Endodermal cell (in vitro differentiated cells): ENCODE data around the gene KCNIP4. TPM values are rescaled to one million over a fixed set of nuclear protein-coding genes. Genes with fewer than 3 reads are reported as not detected.

Experiments used
- DNase-seq: peaks from one replicate; pipeline ENCODE4 v3.0.0-alpha.2; 2017
- H3K27ac ChIP-seq: 2 replicates; pipeline ENCODE4 v1.5.1; 2013; ENCODE audit warnings: mild to moderate bottlenecking, low read depth, low read length, moderate library complexity
- H3K27me3 ChIP-seq: 2 replicates; pipeline ENCODE4 v1.6.1; 2013; ENCODE audit warnings: mild to moderate bottlenecking, low read length, moderate library complexity; ENCODE audit not compliant: insufficient read depth, control insufficient read depth, poor library complexity, severe bottlenecking
- H3K36me3 ChIP-seq: 2 replicates; pipeline ENCODE4 v1.7.0; 2013; ENCODE audit warnings: mild to moderate bottlenecking, low read length, moderate library complexity; ENCODE audit not compliant: control insufficient read depth, insufficient read depth
- H3K4me1 ChIP-seq: one replicate; pipeline ENCODE4 v1.7.0; 2013; ENCODE audit warnings: low read length; ENCODE audit not compliant: control insufficient read depth, insufficient read depth
- H3K4me3 ChIP-seq: 2 replicates; pipeline ENCODE4 v1.5.1; 2013; ENCODE audit warnings: mild to moderate bottlenecking, low read length, moderate library complexity
- H3K9ac ChIP-seq: 2 replicates; pipeline ENCODE4 v1.6.1; 2013; ENCODE audit warnings: mild to moderate bottlenecking, low read length, moderate library complexity; ENCODE audit not compliant: poor library complexity, severe bottlenecking; ENCODE audit errors: extremely low read depth
- H3K9me3 ChIP-seq: 2 replicates; pipeline ENCODE4 v1.6.1; 2013; ENCODE audit warnings: mild to moderate bottlenecking, low read length, moderate library complexity; ENCODE audit not compliant: control insufficient read depth
- H3K27ac Mint-ChIP-seq: 2 replicates; pipeline ENCODE4 v1.8.0; 2020; ENCODE audit warnings: mixed read lengths
- H3K27me3 Mint-ChIP-seq: 2 replicates; pipeline ENCODE4 v1.8.0; 2021; ENCODE audit warnings: mild to moderate bottlenecking, mixed read lengths; ENCODE audit not compliant: insufficient read depth
- H3K36me3 Mint-ChIP-seq: 2 replicates; pipeline ENCODE4 v1.8.0; 2020; ENCODE audit warnings: low read depth, mixed read lengths
- H3K4me1 Mint-ChIP-seq: 2 replicates; pipeline ENCODE4 v1.8.0; 2020; ENCODE audit warnings: mixed read lengths
- H3K4me3 Mint-ChIP-seq: 2 replicates; pipeline ENCODE4 v1.8.0; 2020; ENCODE audit warnings: mild to moderate bottlenecking, moderate library complexity, mixed read lengths
- H3K9me3 Mint-ChIP-seq: 2 replicates; pipeline ENCODE4 v1.8.0; 2020; ENCODE audit warnings: mild to moderate bottlenecking, mixed read lengths
- CTCF ChIP-seq: fragments of 200-600 bp; sonication (generic); conservative IDR thresholded peaks from 2 replicates; pipeline ENCODE4 v1.5.0; 2021; ENCODE audit warnings: antibody characterized with exemption, mild to moderate bottlenecking
- WGBS, 2 experiments: methylation state at CpG; one replicate each; pipeline versions ENCODE4 v1.1.5 to v1.1.7; 2013; ENCODE audit warnings: missing lambda C conversion rate in 2 of 2, mixed read lengths in 1 of 2; ENCODE audit not compliant: insufficient coverage in 1 of 2, insufficient read length in 1 of 2; 5-methylcytosine and 5-hydroxymethylcytosine counted together
- total RNA-seq, 2 donors: library from RNA; stranded (reverse); fragmentation: NEBNext Ultra II Directional in 1 of 2; extraction: Animal tissue kit (Norgen Biotek cat#: 25700) in 1 of 2; gene quantifications; 2 replicates in 1 of 2; 3 replicates in 1 of 2; pipeline ENCODE4 v1.2.1, GENCODE V29; 2021

Gene KCNIP4
- total RNA-seq, 2 donors from 2014 or later, result not detected

DNA sequence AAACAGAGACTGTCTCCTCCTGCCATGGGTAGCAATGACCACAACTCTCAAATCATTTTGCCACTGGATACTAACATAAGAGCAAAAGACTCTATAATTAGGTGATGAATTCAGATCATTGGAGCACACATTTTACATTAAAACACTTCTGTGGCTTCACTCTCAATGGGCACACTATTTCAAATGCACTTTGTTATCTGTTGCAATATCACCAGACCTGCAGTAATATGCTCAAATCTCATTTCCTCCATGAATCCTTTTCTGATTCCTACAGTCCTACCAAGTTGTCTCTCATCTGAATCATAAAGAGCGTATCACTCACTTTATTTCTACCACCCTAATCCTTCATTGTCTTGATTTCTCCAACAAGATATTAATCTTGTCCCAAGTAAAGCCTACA lies 302.8 kb downstream of the KCNIP4 start:
- no peaks in the 10 kb centered on the region for H3K4me1 ChIP-seq
- Mint-ChIP-seq H3K27me3 (no peaks in the 10 kb centered on the region), H3K36me3 (no peaks in the 10 kb centered on the region), H3K4me1 (no peaks in the 10 kb centered on the region), H3K27ac (no peak overlapping the region), H3K4me3 (no peak overlapping the region), H3K9me3 (no peaks in the 10 kb centered on the region)
- H3K4me3 ChIP-seq, result no peak overlapping the region
- DNase-seq, result no peak
- no peaks in the 10 kb centered on the region for H3K27me3 ChIP-seq
- H3K9ac ChIP-seq, result no peak overlapping the region
- no peaks in the 10 kb centered on the region for H3K36me3 ChIP-seq
- 95% methylated on average over 1 of the region's 1 CpG; no CpG with 5 or more reads in 1 of the 2 experiments for WGBS, 2 experiments
- no peaks in the 10 kb centered on the region for H3K9me3 ChIP-seq
- no peak overlapping the region for H3K27ac ChIP-seq
- no peak for TF ChIP-seq CTCF

DNA sequence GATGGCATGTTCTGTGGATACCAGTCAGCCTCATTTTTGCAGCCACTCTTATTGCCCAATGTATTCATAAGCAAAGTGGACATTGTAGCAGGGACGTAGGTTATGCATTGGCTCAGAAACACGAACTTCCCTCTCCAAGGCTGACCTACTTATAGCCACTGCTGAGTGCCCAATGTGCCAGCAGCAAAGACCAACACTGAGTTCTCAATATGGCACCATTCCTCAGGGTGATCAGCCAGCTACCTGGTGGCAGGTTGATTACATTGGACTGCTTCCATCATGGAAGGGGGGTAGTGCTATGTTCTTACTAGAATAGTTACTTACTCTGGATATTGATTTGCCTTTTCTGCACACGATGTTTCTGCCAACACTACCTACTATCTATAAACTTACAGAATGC lies 306.9 kb downstream of the KCNIP4 start:
- no peaks in the 10 kb centered on the region for H3K9me3 ChIP-seq
- no peak overlapping the region for H3K27ac Mint-ChIP-seq
- H3K4me1 Mint-ChIP-seq, result no peaks in the 10 kb centered on the region
- no peaks in the 10 kb centered on the region for H3K9me3 Mint-ChIP-seq
- H3K4me3 ChIP-seq, result no peak overlapping the region
- 90 to 100% methylated on average over 1 to 3 of the region's 3 CpGs for WGBS, 2 experiments
- no peaks in the 10 kb centered on the region for H3K27me3 Mint-ChIP-seq
- H3K36me3 ChIP-seq, result no peaks in the 10 kb centered on the region
- H3K4me3 Mint-ChIP-seq, result no peak overlapping the region
- H3K27ac ChIP-seq, result no peak overlapping the region
- no peak for TF ChIP-seq CTCF
- H3K27me3 ChIP-seq, result no peaks in the 10 kb centered on the region
- no peak for DNase-seq
- no peak overlapping the region for H3K9ac ChIP-seq
- no peaks in the 10 kb centered on the region for H3K36me3 Mint-ChIP-seq
- no peaks in the 10 kb centered on the region for H3K4me1 ChIP-seq

GRCh38 chr4:21638171-21638725 lies 310.3 kb downstream of the KCNIP4 start:
- no peaks in the 10 kb centered on the region for H3K36me3 Mint-ChIP-seq
- no peaks in the 10 kb centered on the region for H3K27me3 ChIP-seq
- DNase-seq, result no peak
- no peak overlapping the region for H3K4me3 ChIP-seq
- no peak overlapping the region for H3K27ac ChIP-seq
- no peaks in the 10 kb centered on the region for H3K27me3 Mint-ChIP-seq
- TF ChIP-seq CTCF, result no peak
- H3K9me3 ChIP-seq, result no peaks in the 10 kb centered on the region
- H3K4me3 Mint-ChIP-seq, result no peak overlapping the region
- no peaks in the 10 kb centered on the region for H3K9me3 Mint-ChIP-seq
- H3K4me1 ChIP-seq, result no peaks in the 10 kb centered on the region
- H3K9ac ChIP-seq, result no peak overlapping the region
- H3K4me1 Mint-ChIP-seq, result no peaks in the 10 kb centered on the region
- H3K36me3 ChIP-seq, result no peaks in the 10 kb centered on the region
- H3K27ac Mint-ChIP-seq, result no peak overlapping the region
- 92% methylated on average over 1 of the region's 1 CpG; no CpG with 5 or more reads in 1 of the 2 experiments for WGBS, 2 experiments
